Colonic mucosa (tissue), 4 donors: Measurements from ENCODE around the gene PTGER2. TPM values are rescaled to one million over a fixed set of nuclear protein-coding genes. Genes with fewer than 3 reads are reported as not detected.
A peak's percentile ranks its signal among the peaks of the same experiment; 100 is the strongest.

Experiments used
- DNase-seq: peaks from one replicate; pipeline ENCODE4 v3.0.0-alpha.2; 2020
- H3K27ac ChIP-seq: fragments of 200-600 bp; one replicate; pipeline ENCODE4 v1.8.0; 2021
- H3K27me3 ChIP-seq: fragments of 200-600 bp; one replicate; pipeline ENCODE4 v1.8.0; 2021
- H3K36me3 ChIP-seq: fragments of 200-600 bp; one replicate; pipeline ENCODE4 v1.8.0; 2021
- H3K4me1 ChIP-seq: fragments of 200-600 bp; one replicate; pipeline ENCODE4 v1.8.0; 2021; ENCODE audit warnings: mild to moderate bottlenecking
- H3K4me3 ChIP-seq: fragments of 200-600 bp; one replicate; pipeline ENCODE4 v1.8.0; 2021
- H3K9ac ChIP-seq, 2 donors: one replicate each; pipeline ENCODE4 v1.7.0; 2013; ENCODE audit warnings: control low read depth in 2 of 2, low read depth in 2 of 2, low read length in 2 of 2
- H3K9me3 ChIP-seq: fragments of 200-600 bp; one replicate; pipeline ENCODE4 v1.8.0; 2021
- intact Hi-C: fragments of 100-400 bp; cut with DNase I; formaldehyde crosslinking; loops from one replicate; pipeline ENCODE4 v1.14.1; 2022
- total RNA-seq, 2 donors: library from RNA; stranded (reverse); fragmentation: NEBNext Ultra II Directional in 1 of 2; extraction: Animal tissue kit (Norgen Biotek cat#: 25700) in 1 of 2; gene quantifications; one replicate each; pipeline ENCODE4 v1.2.1, GENCODE V29; 2021
- TF ChIP-seq, protein P1 (sequence below): fragments of 200-600 bp; IDR thresholded peaks from one replicate; pipeline ENCODE4 v1.8.0; 2022; ENCODE audit warnings: antibody characterized with exemption, mild to moderate bottlenecking
- donor health status: healthy.
- donor health status: DM: no; HTN: no; CAD: no.
- donor health status: DM: no; HTN: no; CAD: no.

Gene PTGER2
- total RNA-seq, 2 donors from 2014 or later: 4.3 to 6.6 TPM

DNA sequence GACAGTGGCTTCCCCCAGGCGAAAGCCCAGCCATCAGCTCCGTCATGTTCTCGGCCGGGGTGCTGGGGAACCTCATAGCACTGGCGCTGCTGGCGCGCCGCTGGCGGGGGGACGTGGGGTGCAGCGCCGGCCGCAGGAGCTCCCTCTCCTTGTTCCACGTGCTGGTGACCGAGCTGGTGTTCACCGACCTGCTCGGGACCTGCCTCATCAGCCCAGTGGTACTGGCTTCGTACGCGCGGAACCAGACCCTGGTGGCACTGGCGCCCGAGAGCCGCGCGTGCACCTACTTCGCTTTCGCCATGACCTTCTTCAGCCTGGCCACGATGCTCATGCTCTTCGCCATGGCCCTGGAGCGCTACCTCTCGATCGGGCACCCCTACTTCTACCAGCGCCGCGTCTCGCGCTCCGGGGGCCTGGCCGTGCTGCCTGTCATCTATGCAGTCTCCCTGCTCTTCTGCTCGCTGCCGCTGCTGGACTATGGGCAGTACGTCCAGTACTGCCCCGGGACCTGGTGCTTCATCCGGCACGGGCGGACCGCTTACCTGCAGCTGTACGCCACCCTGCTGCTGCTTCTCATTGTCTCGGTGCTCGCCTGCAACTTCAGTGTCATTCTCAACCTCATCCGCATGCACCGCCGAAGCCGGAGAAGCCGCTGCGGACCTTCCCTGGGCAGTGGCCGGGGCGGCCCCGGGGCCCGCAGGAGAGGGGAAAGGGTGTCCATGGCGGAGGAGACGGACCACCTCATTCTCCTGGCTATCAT is 663 bp downstream of the PTGER2 start:
- TF ChIP-seq, protein P1, sequence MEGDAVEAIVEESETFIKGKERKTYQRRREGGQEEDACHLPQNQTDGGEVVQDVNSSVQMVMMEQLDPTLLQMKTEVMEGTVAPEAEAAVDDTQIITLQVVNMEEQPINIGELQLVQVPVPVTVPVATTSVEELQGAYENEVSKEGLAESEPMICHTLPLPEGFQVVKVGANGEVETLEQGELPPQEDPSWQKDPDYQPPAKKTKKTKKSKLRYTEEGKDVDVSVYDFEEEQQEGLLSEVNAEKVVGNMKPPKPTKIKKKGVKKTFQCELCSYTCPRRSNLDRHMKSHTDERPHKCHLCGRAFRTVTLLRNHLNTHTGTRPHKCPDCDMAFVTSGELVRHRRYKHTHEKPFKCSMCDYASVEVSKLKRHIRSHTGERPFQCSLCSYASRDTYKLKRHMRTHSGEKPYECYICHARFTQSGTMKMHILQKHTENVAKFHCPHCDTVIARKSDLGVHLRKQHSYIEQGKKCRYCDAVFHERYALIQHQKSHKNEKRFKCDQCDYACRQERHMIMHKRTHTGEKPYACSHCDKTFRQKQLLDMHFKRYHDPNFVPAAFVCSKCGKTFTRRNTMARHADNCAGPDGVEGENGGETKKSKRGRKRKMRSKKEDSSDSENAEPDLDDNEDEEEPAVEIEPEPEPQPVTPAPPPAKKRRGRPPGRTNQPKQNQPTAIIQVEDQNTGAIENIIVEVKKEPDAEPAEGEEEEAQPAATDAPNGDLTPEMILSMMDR: no peak
- peak overlapping the region; percentile 88 to 89 for H3K9ac ChIP-seq
- intact Hi-C loops: no loop called here

DNA sequence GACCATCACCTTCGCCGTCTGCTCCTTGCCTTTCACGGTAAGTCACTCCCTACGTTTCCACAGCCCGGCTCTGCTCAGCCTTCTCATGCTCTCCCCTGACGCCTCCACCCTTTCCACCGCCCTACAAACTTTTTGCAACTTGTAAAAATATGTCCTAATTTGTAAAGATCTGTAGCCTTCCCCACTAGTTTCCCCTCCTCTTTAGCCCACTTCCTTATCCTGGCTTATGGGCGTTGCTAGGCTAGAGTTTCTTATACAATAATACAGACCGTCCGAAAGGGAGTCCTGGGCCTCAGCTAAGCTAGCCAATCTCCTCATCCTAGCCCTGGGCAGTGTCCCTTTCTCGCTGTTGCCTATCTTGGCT is 1.2 kb downstream of the PTGER2 start:
- no peak for DNase-seq
- intact Hi-C loops: no loop called here
- Histone ChIP-seq H3K9ac (peak overlapping the region; percentile 88 to 89), H3K4me1 (no peaks in the 10 kb centered on the region), H3K36me3 (no peaks in the 10 kb centered on the region), H3K4me3 (peak overlapping the region; percentile 45), H3K9me3 (no peaks in the 10 kb centered on the region), H3K27me3 (no peaks in the 10 kb centered on the region), H3K27ac (peak overlapping the region; percentile 71)
- TF ChIP-seq, protein P1: no peak

More for the DNA sequence above, 663 bp downstream of the PTGER2 start:
- no peaks in the 10 kb centered on the region for H3K36me3 ChIP-seq
- peak; percentile 45 for DNase-seq
- no peaks in the 10 kb centered on the region for H3K4me1 ChIP-seq
- H3K4me3 ChIP-seq: peak overlapping the region; percentile 45
- H3K27ac ChIP-seq: peak overlapping the region; percentile 71
- H3K27me3 ChIP-seq: no peaks in the 10 kb centered on the region
- no peaks in the 10 kb centered on the region for H3K9me3 ChIP-seq

DNA sequence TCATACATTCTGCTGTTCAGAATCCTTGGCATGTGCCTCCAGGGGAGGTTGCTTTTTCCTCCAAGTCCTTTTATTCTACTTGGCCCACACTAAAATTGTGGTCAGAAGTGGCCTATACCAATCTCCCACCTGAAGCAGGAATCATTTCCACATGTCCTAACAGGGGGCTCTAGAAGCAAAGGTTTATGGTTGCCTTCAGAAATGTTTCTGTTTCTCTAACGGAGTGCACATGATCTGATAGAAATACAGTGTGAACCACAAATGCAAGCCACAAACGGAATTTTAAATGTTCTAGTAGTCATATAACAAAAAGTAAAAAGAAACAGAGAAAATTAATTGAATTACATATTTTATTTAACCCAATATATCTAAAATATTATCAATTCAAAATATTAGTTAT is 4.0 kb downstream of the PTGER2 start:
- H3K9ac ChIP-seq: no peak overlapping the region
- no peaks in the 10 kb centered on the region for H3K9me3 ChIP-seq
- intact Hi-C loops: no loop called here
- no peak overlapping the region for H3K4me3 ChIP-seq
- no peak for DNase-seq
- H3K27ac ChIP-seq: peak overlapping the region; percentile 3
- no peaks in the 10 kb centered on the region for H3K36me3 ChIP-seq
- H3K4me1 ChIP-seq: no peaks in the 10 kb centered on the region
- no peaks in the 10 kb centered on the region for H3K27me3 ChIP-seq
- TF ChIP-seq, protein P1: no peak

DNA sequence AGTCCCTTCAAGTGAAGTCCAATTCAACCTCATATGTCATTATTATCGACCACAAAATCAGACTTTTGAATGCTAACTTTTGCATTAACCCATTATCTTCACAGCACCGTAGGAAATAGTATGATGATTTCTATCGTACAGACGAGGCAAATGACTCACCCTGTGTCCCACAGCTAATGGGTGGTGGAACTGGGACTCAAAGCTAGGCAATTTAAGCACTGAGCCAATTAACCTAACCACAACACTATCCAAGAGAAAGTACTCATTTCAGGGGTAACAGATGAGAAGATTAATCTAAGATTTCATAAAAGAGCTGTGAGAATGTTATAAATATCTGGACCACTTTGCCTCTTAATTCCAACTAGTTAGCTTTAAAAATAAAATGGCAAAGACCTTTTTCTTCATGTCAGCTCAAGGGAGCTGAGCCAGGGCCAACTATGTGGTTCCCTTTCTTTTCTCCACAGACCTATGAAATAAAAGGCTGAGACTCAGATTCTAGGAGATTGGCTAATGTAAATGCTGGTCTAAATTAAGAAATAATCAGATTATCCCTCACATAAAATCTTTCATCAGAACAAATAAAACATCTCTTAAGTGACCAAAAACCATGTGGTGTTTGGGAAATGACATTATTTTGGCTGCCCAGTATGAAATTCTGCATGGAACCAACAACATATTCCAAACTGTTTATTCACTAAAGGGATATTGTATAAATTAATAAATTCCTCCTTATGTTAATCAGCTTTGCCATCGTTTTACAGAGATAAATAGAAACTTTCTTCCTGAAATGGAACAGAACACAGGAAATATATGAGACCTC is 4.9 kb downstream of the PTGER2 start:
- no peaks in the 10 kb centered on the region for H3K27me3 ChIP-seq
- H3K4me1 ChIP-seq: no peaks in the 10 kb centered on the region
- TF ChIP-seq, protein P1: no peak
- no peak overlapping the region for H3K9ac ChIP-seq
- no peak overlapping the region for H3K4me3 ChIP-seq
- intact Hi-C loops: no loop called here
- no peaks in the 10 kb centered on the region for H3K36me3 ChIP-seq
- peak overlapping the region; percentile 31 for H3K27ac ChIP-seq
- no peak for DNase-seq
- H3K9me3 ChIP-seq: no peaks in the 10 kb centered on the region

DNA sequence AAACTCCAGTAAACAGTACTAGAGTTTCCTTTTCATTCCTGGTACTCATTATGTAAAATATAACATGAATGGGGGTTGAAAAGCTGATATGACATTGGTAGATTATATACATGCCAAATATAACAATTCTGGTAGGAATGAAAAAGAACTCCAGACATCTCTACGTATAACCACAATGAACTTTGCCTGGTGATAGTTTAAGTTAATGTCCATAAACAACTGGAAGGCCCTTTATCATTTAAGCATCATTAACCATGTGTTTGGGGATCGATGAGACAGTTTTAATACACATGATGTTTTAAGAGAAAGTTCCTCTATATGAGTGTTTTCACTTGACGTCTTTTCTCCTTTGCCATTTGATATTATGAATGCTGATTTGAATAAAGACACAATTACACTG is 5.8 kb downstream of the PTGER2 start:
- DNase-seq: no peak
- no peaks in the 10 kb centered on the region for H3K27me3 ChIP-seq
- no peaks in the 10 kb centered on the region for H3K36me3 ChIP-seq
- no peak overlapping the region for H3K4me3 ChIP-seq
- no peak overlapping the region for H3K27ac ChIP-seq
- H3K9ac ChIP-seq: no peak overlapping the region
- TF ChIP-seq, protein P1: no peak
- H3K9me3 ChIP-seq: no peaks in the 10 kb centered on the region
- no peaks in the 10 kb centered on the region for H3K4me1 ChIP-seq
- intact Hi-C loops: no loop called here
